Hepatocyte (in vitro differentiated cells): ENCODE measurements around the gene CXCL16. TPM values are rescaled to one million over a fixed set of nuclear protein-coding genes. Genes with fewer than 3 reads are reported as not detected.

Source experiments
- DNase-seq: peaks from one replicate; pipeline ENCODE4 v3.0.0-alpha.2; 2016; ENCODE audit warnings: low spot score
- H2AFZ ChIP-seq: fragments of 200-600 bp; sonication (generic); 2 replicates; pipeline ENCODE4 v1.6.0; 2016; ENCODE audit warnings: antibody characterized with exemption, mild to moderate bottlenecking
- H3K27ac ChIP-seq: fragments of 200-600 bp; sonication (generic); 2 replicates; pipeline ENCODE4 v1.5.1; 2016; ENCODE audit warnings: mild to moderate bottlenecking
- H3K27me3 ChIP-seq: fragments of 200-600 bp; sonication (generic); 2 replicates; pipeline ENCODE4 v1.6.1; 2016
- H3K36me3 ChIP-seq: fragments of 200-600 bp; sonication (generic); replicated peaks from 2 replicates; pipeline ENCODE4 v1.5.1; 2016; ENCODE audit warnings: low read depth; ENCODE audit not compliant: insufficient read depth
- H3K4me1 ChIP-seq: fragments of 200-600 bp; sonication (generic); 2 replicates; pipeline ENCODE4 v1.5.1; 2016; ENCODE audit warnings: mild to moderate bottlenecking, moderate library complexity; ENCODE audit not compliant: insufficient read depth
- H3K4me2 ChIP-seq: fragments of 200-600 bp; sonication (generic); 2 replicates; pipeline ENCODE4 v1.6.0; 2016
- H3K4me3 ChIP-seq: fragments of 200-600 bp; sonication (generic); 2 replicates; pipeline ENCODE4 v1.5.1; 2016; ENCODE audit warnings: mild to moderate bottlenecking
- H3K79me2 ChIP-seq: fragments of 200-600 bp; sonication (generic); 2 replicates; pipeline ENCODE4 v1.6.0; 2017; ENCODE audit warnings: mild to moderate bottlenecking
- H3K9me2 ChIP-seq: fragments of 200-600 bp; sonication (generic); replicated peaks from 2 replicates; pipeline ENCODE4 v1.6.0; 2017; ENCODE audit warnings: mild to moderate bottlenecking; ENCODE audit not compliant: insufficient read depth
- H3K9me3 ChIP-seq: fragments of 200-600 bp; sonication (generic); 2 replicates; pipeline ENCODE4 v1.5.1; 2016; ENCODE audit warnings: low read depth, mild to moderate bottlenecking
- H4K20me1 ChIP-seq: fragments of 200-600 bp; sonication (generic); 2 replicates; pipeline ENCODE4 v1.6.0; 2016; ENCODE audit warnings: mild to moderate bottlenecking; ENCODE audit not compliant: insufficient read depth, poor library complexity, severe bottlenecking
- CTCF ChIP-seq: fragments of 200-600 bp; sonication (generic); IDR thresholded peaks from 2 replicates; pipeline ENCODE4 v1.5.1; 2016; ENCODE audit warnings: antibody characterized with exemption, mild to moderate bottlenecking; ENCODE audit not compliant: poor library complexity
- EZH2 ChIP-seq: fragments of 200-600 bp; sonication (generic); IDR thresholded peaks from 2 replicates; pipeline ENCODE4 v1.6.1; 2016; ENCODE audit warnings: antibody characterized with exemption, mild to moderate bottlenecking, borderline replicate concordance
- EZH2phosphoT487 ChIP-seq: fragments of 200-600 bp; sonication (generic); IDR thresholded peaks from one replicate; pipeline ENCODE4 v1.6.1; 2018; ENCODE audit warnings: antibody characterized with exemption, mild to moderate bottlenecking, low read depth, moderate library complexity; ENCODE audit not compliant: unreplicated experiment, severe bottlenecking
- WGBS: methylation state at CpG from one replicate; pipeline ENCODE4 v1.1.6; 2016; ENCODE audit warnings: low lambda C conversion rate; ENCODE audit errors: missing lambda C conversion rate; 5-methylcytosine and 5-hydroxymethylcytosine counted together
- polyA plus RNA-seq: library from polyadenylated mRNA; unstranded; fragments of >200 nt; fragmentation: Nextera tagmentation; extraction: Ambion mirVana; gene quantifications from 2 replicates; pipeline ENCODE4 v1.2.1, GENCODE V29; 2016
- total RNA-seq: library from RNA; depleted of rRNA; stranded (reverse); fragments of >200 nt; gene quantifications from 2 replicates; pipeline ENCODE4 v1.2.3, GENCODE V29; 2014

Gene CXCL16
- total and polyA plus RNA-seq, 2 experiments from 2014 or later = 39.9 to 82.5 TPM

GRCh38 chr17:4712526-4712925 lies 27.2 kb downstream of the CXCL16 start:
- H4K20me1 ChIP-seq = no peaks in the 10 kb centered on the region
- H3K79me2 ChIP-seq = peaks cover 13% of the 10 kb centered on the region
- H3K27ac ChIP-seq = no peak overlapping the region
- no peak overlapping the region for H3K4me3 ChIP-seq
- no peak for DNase-seq
- peaks cover 17% of the 10 kb centered on the region for H3K4me1 ChIP-seq
- H3K9me3 ChIP-seq = no peaks in the 10 kb centered on the region
- H3K27me3 ChIP-seq = no peaks in the 10 kb centered on the region
- TF ChIP-seq EZH2phosphoT487 (no peak), EZH2 (no peak), CTCF (no peak)
- H2AFZ ChIP-seq = no peak overlapping the region
- WGBS = 92% methylated on average over 3 of the region's 3 CpGs
- H3K9me2 ChIP-seq = no peaks in the 10 kb centered on the region
- peak overlapping the region; percentile 85 for H3K4me2 ChIP-seq
- no peaks in the 10 kb centered on the region for H3K36me3 ChIP-seq

GRCh38 chr17:4711661-4712181 lies 28.0 kb downstream of the CXCL16 start:
- no peak for TF ChIP-seq EZH2
- TF ChIP-seq CTCF = no peak
- no peak for TF ChIP-seq EZH2phosphoT487
- Histone ChIP-seq H3K4me3 (no peak overlapping the region), H3K27ac (no peak overlapping the region), H2AFZ (no peak overlapping the region), H3K27me3 (no peaks in the 10 kb centered on the region), H3K36me3 (no peaks in the 10 kb centered on the region), H3K79me2 (peaks cover 13% of the 10 kb centered on the region), H3K9me3 (no peaks in the 10 kb centered on the region), H4K20me1 (no peaks in the 10 kb centered on the region), H3K9me2 (no peaks in the 10 kb centered on the region), H3K4me1 (peaks cover 17% of the 10 kb centered on the region), H3K4me2 (peak overlapping the region; percentile 85)
- no peak for DNase-seq
- WGBS = 73% methylated on average over 6 of the region's 6 CpGs

- Histone ChIP-seq H3K4me2 (peak overlapping the region; percentile 85), H2AFZ (peak overlapping the region; percentile 36), H3K9me2 (no peaks in the 10 kb centered on the region), H3K27ac (peak overlapping the region; percentile 60), H3K4me3 (peak overlapping the region; percentile 43), H3K79me2 (peaks cover 13% of the 10 kb centered on the region), H3K27me3 (no peaks in the 10 kb centered on the region), H3K36me3 (no peaks in the 10 kb centered on the region), H3K9me3 (no peaks in the 10 kb centered on the region), H4K20me1 (no peaks in the 10 kb centered on the region), H3K4me1 (peaks cover 17% of the 10 kb centered on the region)
- TF ChIP-seq EZH2phosphoT487 = no peak
- TF ChIP-seq EZH2 = no peak
- no peak for TF ChIP-seq CTCF
- 44% methylated on average over 17 of the region's 57 CpGs for WGBS
- no peak for DNase-seq
Observed at GRCh38 chr17:4710693-4711634, 28.8 kb downstream of the CXCL16 start.
